Posterior vena cava (tissue), 2 donors: ENCODE data around the gene ABCG2. TPM values are rescaled to one million over a fixed set of nuclear protein-coding genes. Genes with fewer than 3 reads are reported as not detected.

Source experiments
- total RNA-seq, 2 donors: library from RNA; stranded (reverse); fragmentation: NEBNext Ultra II Directional; extraction: Animal tissue kit (Norgen Biotek cat#: 25700); gene quantifications; one replicate each; pipeline ENCODE4 v1.2.1, GENCODE V29; 2021
- donor health status: DM: yes; HTN: yes; CAD: no.
- donor health status: DM: yes; HTN: yes; CAD: no.

Gene ABCG2
- total RNA-seq, 2 donors from 2014 or later: 1.6 to 3.4 TPM

Other genes starting within 250 kb of the ABCG2 start
- gene SPP1, start 182.9 kb downstream of the ABCG2 start, total RNA-seq: 100 to 1,000 TPM; 179 to 553 TPM
- 10 to 100 TPM; 58.1 to 93.8 TPM for gene PKD2, start 151.0 kb downstream of the ABCG2 start, total RNA-seq
- 10 to 100 TPM; 23.8 to 31.6 TPM for gene PPM1K, start 125.9 kb upstream of the ABCG2 start, total RNA-seq
- 1 to 10 TPM; 6.2 to 7.3 TPM for gene HERC6, start 220.2 kb upstream of the ABCG2 start, total RNA-seq